GM10266 (cell line): Measurements from ENCODE around the gene DDX59.

Experiments
- DNase-seq: peaks from one replicate; pipeline ENCODE4 v3.0.0; 2012; ENCODE audit errors: extremely low spot score
- TF ChIP-seq, protein P1 (sequence below): IDR thresholded peaks from 2 replicates; pipeline ENCODE4 v1.5.1; 2012; ENCODE audit warnings: mild to moderate bottlenecking, low read depth; ENCODE audit not compliant: control insufficient read depth, insufficient read depth; ENCODE audit errors: missing control alignments

Gene DDX59

DNA sequence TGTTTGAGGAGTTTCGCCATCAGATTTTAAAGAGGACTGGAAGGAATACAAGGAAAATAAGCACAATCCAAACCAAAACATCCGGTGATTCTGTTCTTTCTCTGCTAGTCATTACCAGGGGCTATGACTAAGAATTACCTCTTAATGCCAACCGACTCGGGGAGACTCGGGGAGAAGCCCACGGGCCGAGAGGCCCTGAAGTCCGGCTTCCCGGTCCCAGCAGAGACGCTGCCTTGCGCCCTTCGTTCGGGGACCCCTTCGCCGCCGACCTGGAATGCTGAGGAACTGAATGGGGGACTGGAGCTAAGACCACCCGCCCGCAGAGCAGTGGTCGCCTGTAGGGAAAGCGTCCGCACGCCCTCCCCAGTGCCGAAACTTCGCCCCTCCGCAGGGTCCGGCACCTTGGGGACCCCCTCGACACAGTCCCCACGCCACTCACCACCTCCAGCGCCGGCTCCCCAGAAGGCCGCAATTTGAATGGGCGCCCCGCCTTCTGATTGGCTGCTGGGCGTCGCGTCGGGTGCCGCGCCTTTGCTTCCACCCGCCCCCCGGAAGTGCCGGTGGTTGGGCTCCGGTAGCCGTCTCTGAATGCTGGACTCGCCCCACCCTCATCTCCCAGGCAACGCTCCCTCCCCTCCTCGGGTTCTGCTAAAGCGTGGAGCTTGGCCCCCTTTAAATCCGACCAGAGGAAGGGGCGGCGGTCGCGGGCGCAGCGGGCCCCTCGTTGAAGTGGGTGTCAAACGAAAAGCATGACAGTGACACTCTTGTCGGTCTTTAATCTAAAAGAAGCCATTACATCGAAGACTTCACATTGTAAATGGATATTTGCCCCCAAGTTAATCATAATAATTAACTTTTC is 49.2 kb downstream of the DDX59 start, which contains the start of gene KIF14:
TSS of gene KIF14 (minus strand) at position 479 of the 859 bp plus-strand sequence. CDS start 2,028 bp downstream, outside the sequence.
- peak; percentile 89 for DNase-seq
- TF ChIP-seq, protein P1, sequence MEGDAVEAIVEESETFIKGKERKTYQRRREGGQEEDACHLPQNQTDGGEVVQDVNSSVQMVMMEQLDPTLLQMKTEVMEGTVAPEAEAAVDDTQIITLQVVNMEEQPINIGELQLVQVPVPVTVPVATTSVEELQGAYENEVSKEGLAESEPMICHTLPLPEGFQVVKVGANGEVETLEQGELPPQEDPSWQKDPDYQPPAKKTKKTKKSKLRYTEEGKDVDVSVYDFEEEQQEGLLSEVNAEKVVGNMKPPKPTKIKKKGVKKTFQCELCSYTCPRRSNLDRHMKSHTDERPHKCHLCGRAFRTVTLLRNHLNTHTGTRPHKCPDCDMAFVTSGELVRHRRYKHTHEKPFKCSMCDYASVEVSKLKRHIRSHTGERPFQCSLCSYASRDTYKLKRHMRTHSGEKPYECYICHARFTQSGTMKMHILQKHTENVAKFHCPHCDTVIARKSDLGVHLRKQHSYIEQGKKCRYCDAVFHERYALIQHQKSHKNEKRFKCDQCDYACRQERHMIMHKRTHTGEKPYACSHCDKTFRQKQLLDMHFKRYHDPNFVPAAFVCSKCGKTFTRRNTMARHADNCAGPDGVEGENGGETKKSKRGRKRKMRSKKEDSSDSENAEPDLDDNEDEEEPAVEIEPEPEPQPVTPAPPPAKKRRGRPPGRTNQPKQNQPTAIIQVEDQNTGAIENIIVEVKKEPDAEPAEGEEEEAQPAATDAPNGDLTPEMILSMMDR, result no peak

DNA sequence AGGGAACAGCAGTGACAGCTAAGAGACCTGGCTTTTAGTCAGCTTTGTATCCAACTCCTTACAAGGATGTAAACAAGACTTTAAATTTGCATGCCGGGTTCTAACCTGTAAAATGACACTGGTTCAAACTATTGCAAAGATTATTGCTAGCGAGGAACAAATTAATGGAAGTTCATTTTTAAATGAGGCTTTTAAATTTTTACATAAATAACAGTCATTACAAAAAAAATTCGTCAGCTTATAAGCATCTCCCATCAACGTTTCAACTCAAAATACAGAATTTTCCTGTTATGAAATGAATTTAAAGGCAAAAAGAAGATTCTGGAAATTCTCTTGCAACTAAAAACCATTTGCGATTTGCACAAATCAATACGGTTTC is 49.8 kb downstream of the DDX59 start:
- TF ChIP-seq, protein P1, result no peak
- DNase-seq, result no peak

DNA sequence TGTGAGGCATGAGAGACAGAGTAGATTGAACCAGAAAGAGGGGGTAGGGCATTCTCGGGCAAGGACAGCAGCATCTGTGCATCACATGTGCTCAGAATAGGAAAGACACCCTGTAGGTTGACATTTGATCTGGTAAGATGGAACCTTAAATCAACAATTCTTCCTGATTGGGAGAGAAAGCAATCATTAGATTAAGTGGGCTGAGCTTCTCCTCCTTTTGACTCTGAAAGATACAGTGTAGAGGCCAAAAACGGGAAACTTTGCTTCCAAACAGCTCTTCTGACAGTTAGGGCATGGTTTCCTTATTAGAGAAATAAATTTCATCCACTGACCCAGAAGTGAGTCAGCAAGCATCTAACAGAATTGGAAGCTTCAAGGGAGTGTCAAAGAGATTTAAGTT is 58.9 kb downstream of the DDX59 start:
- no peak for DNase-seq
- TF ChIP-seq, protein P1, result no peak

DNA sequence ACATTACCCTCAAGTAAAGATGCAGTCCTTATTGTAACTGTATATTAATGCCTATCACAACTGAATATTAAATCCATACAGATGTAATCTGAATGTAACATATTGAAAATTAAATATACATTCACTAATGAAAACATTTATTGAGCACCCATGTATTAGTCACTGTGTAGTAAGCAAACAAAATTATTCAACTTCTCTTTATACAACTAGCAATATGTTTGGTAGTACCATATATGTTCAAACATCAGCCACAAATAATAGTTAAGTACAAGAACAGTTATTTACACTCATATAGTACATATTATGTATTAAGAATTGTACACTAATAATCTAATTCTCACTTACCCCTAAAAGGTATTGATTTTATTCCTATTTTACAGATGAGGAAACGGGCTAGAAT is 67.1 kb downstream of the DDX59 start:
- DNase-seq, result no peak
- TF ChIP-seq, protein P1, result no peak
